NCI-H524 (cell line): ENCODE measurements around the gene ISM1.

Experiments used
- DNase-seq, 2 experiments: peaks; one replicate each; lab custom pipeline; 2025; lab: John Stamatoyannopoulos, UW

The ISM1 gene

GRCh38 chr20:13348311-13349234, 127.5 kb downstream of the ISM1 start:
- no peak for DNase-seq

GRCh38 chr20:13349235-13349604, 128.1 kb downstream of the ISM1 start:
- no peak for DNase-seq
